Measurements from ENCODE around the gene HSD17B1.

- TF ChIP-seq CTCF (IDR thresholded peaks at IDR 0.05) (no peak), POLR2A (IDR thresholded peaks at IDR 0.05) (no peak)
Observed at GRCh38 chr17:42530952-42531454, 21.7 kb upstream of the HSD17B1 start.
